Panc1 (cell line): ENCODE data around the gene NLGN2. TPM values are rescaled to one million over a fixed set of nuclear protein-coding genes. Genes with fewer than 3 reads are reported as not detected.

Source experiments
- ATAC-seq: fragments of 200-7000 bp; cut with Tn5 transposase; 2 replicates; pipeline ENCODE4 v1.9.1; 2020; ENCODE audit warnings: mild to moderate bottlenecking, moderate library complexity
- BruUV-seq: library from RNA; stranded (reverse); fragments of 400-500 nt; replicated peaks from 2 replicates; lab custom pipeline; 2021; lab: Mats Ljungman, UMichigan
- CTCF ChIA-PET: fragments of 300-600 bp; sonication (Branson Sonifier 250); formaldehyde crosslinking; loops from one replicate; lab custom pipeline; 2022; ENCODE audit warnings: antibody characterized with exemption; lab: Charles Lee
- POLR2A ChIA-PET: fragments of 300-600 bp; sonication (Branson Sonifier 250); formaldehyde crosslinking; loops from one replicate; lab custom pipeline; 2022; ENCODE audit warnings: antibody characterized with exemption; lab: Charles Lee
- DNase-seq: peaks from one replicate; pipeline ENCODE4 v3.0.0-alpha.2; 2010; ENCODE audit warnings: low read depth, low spot score
- H3K27ac ChIP-seq: 2 replicates; pipeline ENCODE4 v1.5.1; 2011; ENCODE audit warnings: mild to moderate bottlenecking, low read length, inconsistent platforms
- H3K27me3 ChIP-seq: fragments of 200-500 bp; sonication (Bioruptor generic); 2 replicates; pipeline ENCODE4 v1.6.0; 2014; ENCODE audit warnings: low read length, inconsistent platforms; ENCODE audit not compliant: control insufficient read depth, insufficient read depth
- H3K36me3 ChIP-seq: fragments of 200-500 bp; sonication (Bioruptor generic); 2 replicates; pipeline ENCODE4 v1.5.1; 2014; ENCODE audit warnings: inconsistent platforms, mild to moderate bottlenecking, low read length, moderate library complexity; ENCODE audit not compliant: control insufficient read depth, insufficient read depth
- H3K4me1 ChIP-seq: 2 replicates; pipeline ENCODE4 v1.5.1; 2011; ENCODE audit warnings: inconsistent platforms, mild to moderate bottlenecking, low read length, moderate library complexity; ENCODE audit not compliant: control insufficient read depth, insufficient read depth
- H3K4me3 ChIP-seq, 2 experiments: 2 replicates each; pipeline ENCODE4 v1.5.1; 2011 to 2012; ENCODE audit warnings: low read depth in 2 of 2, low read length in 2 of 2, mild to moderate bottlenecking in 2 of 2, inconsistent platforms in 1 of 2, moderate library complexity in 1 of 2
- H3K9me3 ChIP-seq: fragments of 200-500 bp; sonication (Bioruptor generic); 2 replicates; pipeline ENCODE4 v1.5.1; 2014; ENCODE audit warnings: low read depth, mild to moderate bottlenecking, inconsistent platforms, low read length, moderate library complexity; ENCODE audit not compliant: control insufficient read depth, insufficient read depth
- POLR2AphosphoS5 ChIP-seq: IDR thresholded peaks from 2 replicates; pipeline ENCODE4 v1.6.1; 2012; ENCODE audit warnings: mild to moderate bottlenecking, low read depth, low read length, moderate library complexity
- REST ChIP-seq, 2 experiments: IDR thresholded peaks; 2 replicates each; pipeline ENCODE4 v1.6.1; 2011 to 2012; ENCODE audit warnings: low read depth in 2 of 2, control low read depth in 1 of 2, low read length in 1 of 2, mild to moderate bottlenecking in 1 of 2, moderate library complexity in 1 of 2; ENCODE audit not compliant: insufficient read depth in 1 of 2
- SIN3A ChIP-seq: IDR thresholded peaks from 2 replicates; pipeline ENCODE4 v1.6.1; 2012; ENCODE audit warnings: low read depth, mild to moderate bottlenecking, low read length, moderate library complexity, borderline replicate concordance; ENCODE audit not compliant: insufficient read depth
- TCF7L2 ChIP-seq: IDR thresholded peaks from 2 replicates; pipeline ENCODE4 v1.6.1; 2011; ENCODE audit warnings: mild to moderate bottlenecking, low read depth, low read length, inconsistent platforms
- in situ Hi-C: cut with HindIII; loops from 2 replicates; pipeline ENCODE4 v1.10.0; 2016; ENCODE audit warnings: low sequenced_read_pairs, low pct_unique_long_range_greater_than_20kb
- intact Hi-C: fragments of 100-400 bp; cut with micrococcal nuclease; formaldehyde crosslinking; loops from one replicate; pipeline ENCODE4 v1.10.0; 2022; ENCODE audit not compliant: unreplicated experiment
- total RNA-seq: library from RNA; stranded (reverse); gene quantifications from one replicate; pipeline ENCODE4 v1.2.1, GENCODE V29; 2021; ENCODE audit not compliant: unreplicated experiment
- TF ChIP-seq, protein P1 (sequence below): fragments of 450-650 bp; IDR thresholded peaks from 2 replicates; pipeline ENCODE4 v1.5.1; 2017; ENCODE audit warnings: mild to moderate bottlenecking

Gene NLGN2
- total RNA-seq, 1 experiment from 2014 or later: 33.6 TPM

DNA sequence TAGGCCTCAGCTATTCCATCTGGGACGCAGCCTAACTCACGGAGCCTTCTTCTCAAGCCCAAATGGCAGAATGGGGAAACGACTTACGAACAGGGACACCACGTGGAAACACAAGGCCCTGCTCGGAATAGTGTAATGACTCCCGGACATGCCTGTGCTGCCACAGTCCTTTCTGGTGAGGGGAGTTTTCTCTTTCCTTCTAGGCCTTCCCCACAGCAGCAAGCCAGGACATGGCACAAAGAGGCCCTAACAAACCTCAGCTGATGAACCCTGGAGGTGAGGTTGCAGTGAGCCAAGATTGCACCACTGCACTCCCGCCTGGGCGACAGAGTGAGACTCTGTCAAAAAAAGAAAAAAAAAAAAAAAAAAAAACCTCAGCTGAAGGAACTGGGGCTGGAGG is 56.4 kb downstream of the NLGN2 start:
- in situ Hi-C loops: no loop called here
- H3K27me3 ChIP-seq: no peaks in the 10 kb centered on the region
- no peak for ATAC-seq
- no peak overlapping the region for H3K4me3 ChIP-seq
- no TSS peak for BruUV-seq
- peaks cover 18% of the 10 kb centered on the region for H3K4me1 ChIP-seq
- TF ChIP-seq, protein P1, sequence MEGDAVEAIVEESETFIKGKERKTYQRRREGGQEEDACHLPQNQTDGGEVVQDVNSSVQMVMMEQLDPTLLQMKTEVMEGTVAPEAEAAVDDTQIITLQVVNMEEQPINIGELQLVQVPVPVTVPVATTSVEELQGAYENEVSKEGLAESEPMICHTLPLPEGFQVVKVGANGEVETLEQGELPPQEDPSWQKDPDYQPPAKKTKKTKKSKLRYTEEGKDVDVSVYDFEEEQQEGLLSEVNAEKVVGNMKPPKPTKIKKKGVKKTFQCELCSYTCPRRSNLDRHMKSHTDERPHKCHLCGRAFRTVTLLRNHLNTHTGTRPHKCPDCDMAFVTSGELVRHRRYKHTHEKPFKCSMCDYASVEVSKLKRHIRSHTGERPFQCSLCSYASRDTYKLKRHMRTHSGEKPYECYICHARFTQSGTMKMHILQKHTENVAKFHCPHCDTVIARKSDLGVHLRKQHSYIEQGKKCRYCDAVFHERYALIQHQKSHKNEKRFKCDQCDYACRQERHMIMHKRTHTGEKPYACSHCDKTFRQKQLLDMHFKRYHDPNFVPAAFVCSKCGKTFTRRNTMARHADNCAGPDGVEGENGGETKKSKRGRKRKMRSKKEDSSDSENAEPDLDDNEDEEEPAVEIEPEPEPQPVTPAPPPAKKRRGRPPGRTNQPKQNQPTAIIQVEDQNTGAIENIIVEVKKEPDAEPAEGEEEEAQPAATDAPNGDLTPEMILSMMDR: no peak
- TF ChIP-seq REST (IDR thresholded peaks at IDR 0.05; ENCODE audit: insufficient read depth in 1 of 2, low read depth in 2 of 2, low read length in 1 of 2): no peak
- TF ChIP-seq SIN3A: no peak
- TF ChIP-seq TCF7L2: no peak
- TF ChIP-seq POLR2AphosphoS5: no peak
- no peaks in the 10 kb centered on the region for H3K9me3 ChIP-seq
- no peaks in the 10 kb centered on the region for H3K36me3 ChIP-seq
- ChIA-PET CTCF (no interaction called here), POLR2A (no interaction called here)
- no peak for DNase-seq
- no peak overlapping the region for H3K27ac ChIP-seq
- intact Hi-C loops: no loop called here

- no peak for TF ChIP-seq POLR2AphosphoS5
- ChIA-PET POLR2A (interaction anchor here (0.7 kb wide), 1 partner anchor 18 kb away, joined by 3 read pairs; no protein-coding TSS in a partner anchor), CTCF (interaction anchor here (0.6 kb wide), 1 partner anchor 17 kb away, joined by 6 read pairs; no protein-coding TSS in a partner anchor)
- Histone ChIP-seq H3K9me3 (no peaks in the 10 kb centered on the region), H3K4me3 (no peak overlapping the region), H3K36me3 (no peaks in the 10 kb centered on the region), H3K27ac (no peak overlapping the region), H3K4me1 (peaks cover 18% of the 10 kb centered on the region), H3K27me3 (no peaks in the 10 kb centered on the region)
- no TSS peak for BruUV-seq
- intact Hi-C loops (no loop called here), in situ Hi-C loops (no loop called here)
- no peak for ATAC-seq
- DNase-seq: no peak
Measured at GRCh38 chr17:7465597-7466275, 58.1 kb downstream of the NLGN2 start.

GRCh38 chr17:7466318-7466638 is 58.6 kb downstream of the NLGN2 start:
- no peak for ATAC-seq
- Histone ChIP-seq H3K4me1 (peaks cover 18% of the 10 kb centered on the region), H3K27ac (no peak overlapping the region), H3K9me3 (no peaks in the 10 kb centered on the region), H3K27me3 (no peaks in the 10 kb centered on the region), H3K36me3 (no peaks in the 10 kb centered on the region), H3K4me3 (no peak overlapping the region)
- no peak for DNase-seq
- intact Hi-C loops: no loop called here
- TF ChIP-seq REST (IDR thresholded peaks at IDR 0.05; ENCODE audit: insufficient read depth in 1 of 2, low read depth in 2 of 2, low read length in 1 of 2) (no peak), POLR2AphosphoS5 (no peak), SIN3A (no peak), TCF7L2 (no peak)
- TF ChIP-seq, protein P1: no peak
- ChIA-PET POLR2A (interaction anchor here (0.7 kb wide), 1 partner anchor 17 kb away, joined by 3 read pairs; no protein-coding TSS in a partner anchor), CTCF (interaction anchor here (0.6 kb wide), 1 partner anchor 17 kb away, joined by 6 read pairs; no protein-coding TSS in a partner anchor)
- in situ Hi-C loops: no loop called here
- BruUV-seq: no TSS peak
